ENCODE results near the gene CSNK1E.
"Not testable (repeated sequence)": the region's sequence is repeated elsewhere in the genome, so short reads cannot be mapped to it uniquely, and the experiment has no call there.

CSNK1E gene

GRCh38 chr22:38317122-38317994, at the start of gene CSNK1E:
TSS of gene CSNK1E (minus strand) at chr22:38317433. CDS start at chr22:38314157, 3,276 bp downstream.
- peak; percentile 44 to 48 for DNase-seq (ENCODE audit: low read depth in 1 of 2, low spot score in 1 of 2)

DNA sequence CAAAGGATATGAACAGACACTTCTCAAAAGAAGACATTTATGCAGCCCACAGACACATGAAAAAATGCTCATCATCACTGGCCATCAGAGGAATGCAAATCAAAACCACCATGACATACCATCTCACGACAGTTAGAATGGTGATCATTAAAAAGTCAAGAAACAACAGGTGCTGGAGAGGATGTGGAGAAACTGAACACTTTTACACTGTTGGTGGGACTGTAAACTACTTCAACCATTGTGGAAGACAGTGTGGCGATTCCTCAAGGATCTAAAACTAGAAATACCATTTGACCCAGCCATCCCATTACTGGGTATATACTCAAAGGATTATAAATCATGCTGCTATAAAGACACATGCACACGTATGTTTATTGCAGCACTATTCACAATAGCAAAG, 48.6 kb upstream of the CSNK1E start:
- not testable (repeated sequence) for DNase-seq (ENCODE audit: low read depth in 1 of 2, low spot score in 1 of 2)

GRCh38 chr22:38365174-38365573, 47.9 kb upstream of the CSNK1E start:
- DNase-seq (ENCODE audit: low read depth in 1 of 2, low spot score in 1 of 2), result not testable (repeated sequence)

DNA sequence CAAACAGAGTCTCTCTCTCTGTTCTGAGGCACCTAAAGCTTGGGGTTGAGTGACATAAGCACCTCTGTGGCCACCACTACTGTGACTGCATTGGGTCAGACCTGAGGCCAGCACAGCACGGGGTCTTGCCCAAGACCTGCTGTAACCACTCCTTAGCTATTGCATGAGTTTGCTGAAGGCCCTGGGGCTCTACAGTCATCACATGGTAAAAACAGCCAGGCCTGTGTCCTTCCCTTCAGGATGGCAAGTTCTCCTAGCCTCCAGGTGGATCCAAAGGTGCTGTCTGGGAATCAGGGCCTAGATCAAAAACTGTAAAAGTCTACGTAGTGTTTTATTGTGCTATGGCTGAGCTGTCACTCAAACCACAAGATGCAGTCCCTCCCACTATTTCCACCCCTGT, 43.3 kb upstream of the CSNK1E start:
- DNase-seq (ENCODE audit: low read depth in 1 of 2, low spot score in 1 of 2), result not testable (repeated sequence)

- not testable (repeated sequence) for DNase-seq (ENCODE audit: low read depth in 1 of 2, low spot score in 1 of 2)
Observed at GRCh38 chr22:38359817-38360216, 42.6 kb upstream of the CSNK1E start.

DNA sequence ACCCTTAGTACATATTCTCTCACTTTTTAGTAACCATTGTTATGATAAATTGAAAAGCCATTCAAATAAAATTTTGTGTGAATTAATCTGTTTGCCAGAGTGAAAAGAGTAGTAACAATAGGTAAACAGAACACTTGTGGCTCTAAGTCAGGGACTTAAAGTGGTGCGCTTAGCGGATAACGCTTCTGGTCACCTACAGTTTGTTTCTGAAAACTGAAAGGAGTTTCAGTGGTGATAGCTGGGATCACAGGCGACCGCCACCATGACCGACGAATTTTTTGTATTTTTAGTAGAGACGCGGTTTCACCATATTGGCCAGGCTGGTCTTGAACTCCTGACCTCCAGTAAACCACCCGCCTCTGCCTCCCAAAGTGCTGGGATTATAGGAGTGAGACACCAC, 40.7 kb upstream of the CSNK1E start:
- DNase-seq (ENCODE audit: low read depth in 1 of 2, low spot score in 1 of 2), result not testable (repeated sequence)

DNA sequence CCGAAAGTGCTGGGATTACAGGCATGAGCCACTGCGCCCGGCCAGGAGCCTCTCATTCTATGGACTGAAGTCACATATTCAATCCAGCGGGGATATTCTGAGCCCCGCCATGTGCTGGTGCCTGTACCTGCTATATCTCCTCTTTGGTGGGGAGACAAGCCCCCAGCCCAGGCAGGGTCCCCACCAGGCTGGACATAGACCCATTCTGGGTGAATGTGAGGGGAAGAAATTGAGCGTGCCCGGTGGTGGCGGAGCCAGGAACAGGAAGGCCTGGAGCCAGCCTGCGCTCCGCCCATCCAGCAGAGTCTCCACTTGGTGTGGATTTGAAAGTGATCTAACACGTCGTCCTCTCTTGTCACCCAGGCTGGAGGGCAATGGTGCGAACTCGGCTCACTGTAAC, 38.0 kb upstream of the CSNK1E start:
- DNase-seq (ENCODE audit: low read depth in 1 of 2, low spot score in 1 of 2), result no peak

DNA sequence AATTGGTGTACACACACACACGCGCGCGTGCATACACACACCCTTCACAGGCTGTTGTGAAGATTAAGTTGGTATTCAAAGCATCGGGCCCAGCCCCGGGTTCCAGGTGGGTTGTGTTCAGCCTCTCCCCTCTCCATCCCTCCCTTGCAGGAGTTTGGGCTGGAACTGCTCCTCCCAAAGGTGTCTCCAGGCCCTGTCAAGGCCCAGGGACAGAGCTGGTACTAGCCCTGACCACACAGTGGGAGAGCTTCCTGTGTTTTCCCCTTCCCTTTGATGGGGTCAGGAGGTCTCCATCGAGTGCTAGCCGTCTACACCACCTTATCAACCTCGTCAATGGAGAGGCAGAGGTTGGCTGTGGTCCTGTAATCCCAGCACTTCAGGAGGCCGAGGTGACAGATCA, 36.5 kb upstream of the CSNK1E start:
- DNase-seq (ENCODE audit: low read depth in 1 of 2, low spot score in 1 of 2), result no peak

GRCh38 chr22:38353142-38353629, 36.0 kb upstream of the CSNK1E start:
- DNase-seq (ENCODE audit: low read depth in 1 of 2, low spot score in 1 of 2), result peak; percentile 49 to 61

DNA sequence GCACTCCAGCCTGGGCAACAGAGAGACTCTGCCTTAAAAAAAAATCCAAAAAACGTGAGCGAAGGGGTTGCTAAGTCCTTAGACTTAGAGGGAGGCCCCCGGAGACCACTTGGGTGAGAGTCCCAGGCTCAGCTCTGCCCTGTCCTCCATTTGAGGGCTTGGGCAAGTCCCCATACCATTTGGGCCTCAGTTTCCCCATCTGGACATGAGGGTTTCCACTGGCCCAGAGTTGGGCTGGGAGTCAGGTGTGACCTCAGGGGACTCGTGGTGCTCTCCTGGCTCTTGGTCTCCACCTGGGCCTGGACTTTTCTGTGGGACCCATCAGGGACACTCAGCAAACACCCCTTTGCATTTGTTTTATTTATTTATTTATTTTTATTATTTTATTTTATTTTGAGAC, 35.2 kb upstream of the CSNK1E start:
- no peak for DNase-seq (ENCODE audit: low read depth in 1 of 2, low spot score in 1 of 2)

DNA sequence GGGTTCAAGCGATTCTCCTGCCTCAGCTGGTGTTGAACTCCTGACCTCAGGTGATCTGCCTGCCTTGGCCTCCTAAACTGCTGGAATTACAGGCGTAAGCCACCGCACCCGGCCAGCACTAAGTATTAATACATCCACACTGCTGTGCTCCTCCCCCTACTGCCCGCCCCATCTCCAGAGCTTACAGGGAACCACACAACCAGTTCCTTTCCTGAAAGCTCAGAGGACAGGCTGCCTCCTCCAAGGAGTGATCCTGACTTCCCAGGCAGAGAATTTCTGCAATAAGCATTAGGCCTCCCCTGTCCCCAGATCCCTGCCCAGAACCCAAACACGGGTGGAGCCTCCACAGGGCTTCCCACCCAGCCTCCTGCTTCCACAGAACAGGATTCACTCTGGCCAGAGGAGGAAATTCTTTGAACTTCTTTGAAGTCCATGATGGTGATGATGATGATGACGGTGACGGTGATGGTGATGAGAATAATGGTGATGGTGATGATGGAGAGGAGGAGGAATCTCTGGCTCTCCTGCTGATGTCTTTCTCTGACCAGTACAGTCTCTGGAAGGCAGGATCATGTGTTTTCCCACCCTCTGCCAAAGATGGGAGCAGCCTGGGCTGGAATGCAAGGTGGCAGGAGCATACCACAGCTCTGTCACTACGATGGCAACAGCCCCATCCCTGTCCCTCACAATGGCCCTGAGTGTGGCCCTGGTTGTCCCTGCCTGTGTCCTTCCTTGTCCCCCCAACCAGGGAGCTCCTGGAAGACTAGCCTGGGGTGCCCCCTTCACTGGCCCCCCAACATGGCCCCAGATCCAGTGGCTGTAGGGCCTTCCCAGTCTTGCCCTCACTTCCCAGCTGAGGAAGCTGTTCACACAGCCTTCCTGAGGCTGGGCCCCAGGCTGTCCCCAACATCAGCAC, 33.5 kb upstream of the CSNK1E start:
- DNase-seq (ENCODE audit: low read depth in 1 of 2, low spot score in 1 of 2), result no peak

- no peak for DNase-seq (ENCODE audit: low read depth in 1 of 2, low spot score in 1 of 2)
Observed at GRCh38 chr22:38348751-38349496, 31.7 kb upstream of the CSNK1E start.

DNA sequence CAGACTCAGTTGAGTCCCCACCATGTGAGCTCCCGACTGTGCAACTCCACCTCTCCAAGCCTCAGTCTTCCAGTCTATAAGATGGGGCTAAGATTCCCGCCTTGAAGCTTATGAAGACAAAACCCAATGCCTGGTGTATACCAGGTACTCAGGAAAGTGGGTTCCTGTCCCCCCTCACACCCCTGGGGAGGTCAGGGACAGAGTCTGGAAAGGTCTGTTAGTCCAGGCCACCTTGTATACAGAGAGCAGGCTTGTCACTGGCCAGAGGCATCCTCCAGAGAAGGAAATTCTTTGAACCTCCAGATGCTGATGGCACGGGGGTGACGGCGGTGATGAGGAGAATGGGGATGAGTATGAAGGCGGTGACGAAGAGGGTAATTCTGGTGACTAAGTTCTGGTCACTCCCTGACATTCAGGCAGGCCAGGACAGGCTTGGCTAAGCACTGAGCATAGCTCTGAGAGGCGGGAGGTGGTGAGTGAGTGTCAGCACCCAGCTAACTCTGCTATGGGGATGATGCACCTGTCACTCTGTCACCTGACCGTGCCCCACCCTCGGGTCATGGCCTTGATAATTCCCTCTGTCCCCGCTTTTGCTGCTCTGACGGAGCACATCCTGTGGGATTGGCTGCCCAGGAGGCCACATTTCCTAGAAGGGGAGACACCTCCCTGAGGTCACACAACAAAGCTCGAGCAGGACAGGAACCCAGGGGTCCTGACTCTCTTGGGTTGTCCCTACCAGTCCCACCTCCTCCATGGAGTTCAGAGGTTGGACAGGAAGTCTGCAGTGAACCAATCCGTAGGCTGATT, 30.9 kb upstream of the CSNK1E start:
- no peak for DNase-seq (ENCODE audit: low read depth in 1 of 2, low spot score in 1 of 2)

- no peak for DNase-seq (ENCODE audit: low read depth in 1 of 2, low spot score in 1 of 2)
Observed at GRCh38 chr22:38347181-38347943, 30.1 kb upstream of the CSNK1E start.

GRCh38 chr22:38346506-38346905, 29.3 kb upstream of the CSNK1E start:
- no peak for DNase-seq (ENCODE audit: low read depth in 1 of 2, low spot score in 1 of 2)

DNA sequence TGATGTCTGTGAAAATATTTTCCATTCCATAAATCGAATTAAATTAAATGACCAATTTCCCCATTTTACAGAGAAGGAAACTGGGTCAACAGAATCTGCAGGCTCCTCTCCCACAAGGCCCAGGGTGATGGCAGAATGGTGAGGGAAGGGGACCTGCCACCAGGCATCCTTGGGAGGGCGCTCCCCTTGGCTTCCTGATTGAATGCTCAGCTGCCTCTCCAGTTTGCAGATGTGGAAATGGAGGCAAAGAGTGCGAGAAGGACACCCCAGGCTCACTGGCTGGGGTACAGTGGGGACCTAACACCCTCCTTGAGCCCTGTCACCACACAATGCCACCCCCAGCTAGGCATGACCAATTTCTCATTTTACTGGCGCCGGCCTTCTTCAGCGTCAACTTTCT, 28.5 kb upstream of the CSNK1E start:
- no peak for DNase-seq (ENCODE audit: low read depth in 1 of 2, low spot score in 1 of 2)

DNA sequence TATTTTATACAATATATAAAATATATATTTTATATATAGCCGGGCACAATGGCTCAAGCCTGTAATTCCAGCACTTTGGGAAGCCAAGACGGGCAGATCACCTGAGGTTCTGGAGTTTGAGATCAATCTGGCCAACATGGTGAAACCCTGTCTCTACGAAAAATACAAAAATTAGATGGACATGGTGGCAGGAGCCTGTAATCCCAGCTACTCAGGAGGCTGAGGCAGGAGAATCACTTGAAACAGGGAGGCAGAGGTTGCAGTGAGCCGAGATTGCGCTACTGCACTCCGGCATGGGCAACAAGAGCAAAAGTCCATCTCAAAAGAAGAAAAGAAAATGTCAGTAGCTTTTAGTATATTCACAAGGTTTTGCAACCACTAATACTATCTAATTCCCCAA, 22.7 kb upstream of the CSNK1E start:
- not testable (repeated sequence) for DNase-seq (ENCODE audit: low read depth in 1 of 2, low spot score in 1 of 2)

- no peak for DNase-seq (ENCODE audit: low read depth in 1 of 2, low spot score in 1 of 2)
Observed at GRCh38 chr22:38338772-38339379, 21.6 kb upstream of the CSNK1E start.

GRCh38 chr22:38336699-38337098, 19.5 kb upstream of the CSNK1E start:
- no peak for DNase-seq (ENCODE audit: low read depth in 1 of 2, low spot score in 1 of 2)

Data from activated CD4-positive, alpha-beta T cell treated with anti-CD3 and anti-CD28 coated beads, Interleukin-2, amount 50 U/mL, for 24 hours (primary cell).